IPS DF 6.9 (cell line): ENCODE results near the gene VAC14.

Experiments
- DNase-seq: peaks from one replicate; pipeline ENCODE4 v3.0.0-alpha.2; 2013; ENCODE audit warnings: low read depth, low spot score
- H3K27ac ChIP-seq: one replicate; pipeline ENCODE4 v1.5.1; 2013; ENCODE audit warnings: low read length, control low read depth
- H3K27me3 ChIP-seq: 2 replicates; pipeline ENCODE4 v1.6.1; 2013; ENCODE audit warnings: mild to moderate bottlenecking, low read length; ENCODE audit not compliant: control insufficient read depth, insufficient read depth
- H3K36me3 ChIP-seq: 2 replicates; pipeline ENCODE4 v1.6.1; 2013; ENCODE audit warnings: low read length; ENCODE audit not compliant: control insufficient read depth, insufficient read depth
- H3K4me1 ChIP-seq: 2 replicates; pipeline ENCODE4 v1.6.1; 2013; ENCODE audit warnings: low read length; ENCODE audit not compliant: control insufficient read depth, insufficient read depth
- H3K4me3 ChIP-seq: 2 replicates; pipeline ENCODE4 v1.5.1; 2013; ENCODE audit warnings: mild to moderate bottlenecking, low read length
- H3K9me3 ChIP-seq: 2 replicates; pipeline ENCODE4 v1.6.1; 2013; ENCODE audit warnings: low read length, inconsistent platforms; ENCODE audit not compliant: control insufficient read depth, insufficient read depth
- WGBS: extraction: QIAGEN DNeasy Blood & Tissue Kit; methylation state at CpG from one replicate; pipeline ENCODE4 v1.1.7; 2013; ENCODE audit warnings: mixed read lengths, missing lambda C conversion rate; ENCODE audit not compliant: insufficient read length, insufficient coverage; 5-methylcytosine and 5-hydroxymethylcytosine counted together

Gene VAC14

GRCh38 chr16:70708366-70709246 lies 92.4 kb downstream of the VAC14 start:
- no peaks in the 10 kb centered on the region for H3K36me3 ChIP-seq
- DNase-seq = no peak
- no peak overlapping the region for H3K27ac ChIP-seq
- H3K4me1 ChIP-seq = peaks cover 16% of the 10 kb centered on the region
- H3K4me3 ChIP-seq = no peak overlapping the region
- no CpG with 5 or more reads among the region's 20 CpGs for WGBS
- H3K27me3 ChIP-seq = no peaks in the 10 kb centered on the region
- no peaks in the 10 kb centered on the region for H3K9me3 ChIP-seq

GRCh38 chr16:70706948-70707465 lies 94.0 kb downstream of the VAC14 start:
- H3K27me3 ChIP-seq = no peaks in the 10 kb centered on the region
- H3K27ac ChIP-seq = no peak overlapping the region
- H3K4me3 ChIP-seq = no peak overlapping the region
- H3K9me3 ChIP-seq = no peaks in the 10 kb centered on the region
- no CpG with 5 or more reads among the region's 7 CpGs for WGBS
- no peaks in the 10 kb centered on the region for H3K36me3 ChIP-seq
- DNase-seq = no peak
- H3K4me1 ChIP-seq = peaks cover 13% of the 10 kb centered on the region

GRCh38 chr16:70705056-70705455 lies 95.9 kb downstream of the VAC14 start:
- no peaks in the 10 kb centered on the region for H3K36me3 ChIP-seq
- no peaks in the 10 kb centered on the region for H3K9me3 ChIP-seq
- H3K27me3 ChIP-seq = no peaks in the 10 kb centered on the region
- no peak for DNase-seq
- H3K4me1 ChIP-seq = peaks cover 13% of the 10 kb centered on the region
- no peak overlapping the region for H3K27ac ChIP-seq
- no peak overlapping the region for H3K4me3 ChIP-seq
- WGBS = no CpG with 5 or more reads among the region's 8 CpGs

GRCh38 chr16:70704586-70704985 lies 96.4 kb downstream of the VAC14 start:
- no peaks in the 10 kb centered on the region for H3K36me3 ChIP-seq
- no peaks in the 10 kb centered on the region for H3K9me3 ChIP-seq
- H3K4me1 ChIP-seq = peaks cover 13% of the 10 kb centered on the region
- no peak overlapping the region for H3K4me3 ChIP-seq
- no peaks in the 10 kb centered on the region for H3K27me3 ChIP-seq
- no peak overlapping the region for H3K27ac ChIP-seq
- no CpG with 5 or more reads among the region's 11 CpGs for WGBS
- DNase-seq = no peak

- WGBS = no CpG with 5 or more reads among the region's 6 CpGs
- no peaks in the 10 kb centered on the region for H3K36me3 ChIP-seq
- H3K27me3 ChIP-seq = no peaks in the 10 kb centered on the region
- no peak for DNase-seq
- H3K4me1 ChIP-seq = peaks cover 11% of the 10 kb centered on the region
- H3K9me3 ChIP-seq = no peaks in the 10 kb centered on the region
- no peak overlapping the region for H3K4me3 ChIP-seq
- H3K27ac ChIP-seq = no peak overlapping the region
These were observed 97.0 kb downstream of the VAC14 start for GRCh38 chr16:70703835-70704381.

GRCh38 chr16:70703041-70703834 lies 97.7 kb downstream of the VAC14 start:
- WGBS = no CpG with 5 or more reads among the region's 16 CpGs
- H3K4me1 ChIP-seq = peaks cover 9% of the 10 kb centered on the region
- no peak for DNase-seq
- H3K9me3 ChIP-seq = no peaks in the 10 kb centered on the region
- H3K36me3 ChIP-seq = no peaks in the 10 kb centered on the region
- no peaks in the 10 kb centered on the region for H3K27me3 ChIP-seq
- no peak overlapping the region for H3K4me3 ChIP-seq
- no peak overlapping the region for H3K27ac ChIP-seq

GRCh38 chr16:70702624-70703023 lies 98.3 kb downstream of the VAC14 start:
- DNase-seq = no peak
- H3K9me3 ChIP-seq = no peaks in the 10 kb centered on the region
- H3K4me1 ChIP-seq = peaks cover 9% of the 10 kb centered on the region
- H3K27ac ChIP-seq = no peak overlapping the region
- H3K4me3 ChIP-seq = no peak overlapping the region
- WGBS = no CpG with 5 or more reads among the region's 8 CpGs
- no peaks in the 10 kb centered on the region for H3K36me3 ChIP-seq
- no peaks in the 10 kb centered on the region for H3K27me3 ChIP-seq

- no peak for DNase-seq
- Histone ChIP-seq H3K36me3 (no peaks in the 10 kb centered on the region), H3K9me3 (no peaks in the 10 kb centered on the region), H3K27me3 (no peaks in the 10 kb centered on the region), H3K4me1 (peaks cover 9% of the 10 kb centered on the region), H3K4me3 (no peak overlapping the region), H3K27ac (no peak overlapping the region)
- WGBS = no CpG with 5 or more reads among the region's 8 CpGs
These were observed 99.0 kb downstream of the VAC14 start for GRCh38 chr16:70701998-70702397.

- Histone ChIP-seq H3K36me3 (no peaks in the 10 kb centered on the region), H3K27me3 (no peaks in the 10 kb centered on the region), H3K27ac (no peak overlapping the region), H3K9me3 (no peaks in the 10 kb centered on the region), H3K4me1 (peaks cover 9% of the 10 kb centered on the region), H3K4me3 (no peak overlapping the region)
- no CpG with 5 or more reads among the region's 9 CpGs for WGBS
- no peak for DNase-seq
These were observed 99.4 kb downstream of the VAC14 start for GRCh38 chr16:70701596-70701995.

GRCh38 chr16:70701036-70701435 lies 99.9 kb downstream of the VAC14 start:
- H3K4me3 ChIP-seq = no peak overlapping the region
- no peak for DNase-seq
- no peaks in the 10 kb centered on the region for H3K36me3 ChIP-seq
- WGBS = no CpG with 5 or more reads among the region's 3 CpGs
- no peak overlapping the region for H3K27ac ChIP-seq
- H3K9me3 ChIP-seq = no peaks in the 10 kb centered on the region
- peaks cover 9% of the 10 kb centered on the region for H3K4me1 ChIP-seq
- no peaks in the 10 kb centered on the region for H3K27me3 ChIP-seq
